ENCODE data around the gene DAPL1.

The DAPL1 gene

GRCh38 chr2:158756976-158757375 lies 38.1 kb upstream of the DAPL1 start:
- TF ChIP-seq YY1 (IDR thresholded peaks at IDR 0.05; ENCODE audit: low read depth), result no peak
- TF ChIP-seq CREB1 (IDR thresholded peaks at IDR 0.05; ENCODE audit: low read depth), result no peak
- no peak for TF ChIP-seq TCF12 (IDR thresholded peaks at IDR 0.05; ENCODE audit: low read depth)
- no peak for TF ChIP-seq ZBTB7A (IDR thresholded peaks at IDR 0.05; ENCODE audit: low read depth)
- TF ChIP-seq EGR1 (IDR thresholded peaks at IDR 0.05), result no peak
- no peak for TF ChIP-seq USF1 (IDR thresholded peaks at IDR 0.05)
- no peak for TF ChIP-seq TAF1 (IDR thresholded peaks at IDR 0.05; ENCODE audit: low read depth)
- no peak for TF ChIP-seq NFIC (IDR thresholded peaks at IDR 0.05)

- no peak for TF ChIP-seq ZBTB7A (IDR thresholded peaks at IDR 0.05; ENCODE audit: low read depth)
- TF ChIP-seq CREB1 (IDR thresholded peaks at IDR 0.05; ENCODE audit: low read depth), result no peak
- TF ChIP-seq RAD21 (IDR thresholded peaks at IDR 0.05; ENCODE audit: low read depth), result no peak
- TF ChIP-seq EP300 (IDR thresholded peaks at IDR 0.05; ENCODE audit: borderline replicate concordance), result no peak
- TF ChIP-seq TEAD4 (IDR thresholded peaks at IDR 0.05), result no peak
- TF ChIP-seq CEBPB (IDR thresholded peaks at IDR 0.05), result no peak
- no peak for TF ChIP-seq USF1 (IDR thresholded peaks at IDR 0.05)
- TF ChIP-seq MAX (IDR thresholded peaks at IDR 0.05), result no peak
- TF ChIP-seq TAF1 (IDR thresholded peaks at IDR 0.05; ENCODE audit: low read depth), result no peak
These were observed 34.2 kb upstream of the DAPL1 start for GRCh38 chr2:158760887-158761286.

- TF ChIP-seq EP300 (IDR thresholded peaks at IDR 0.05; ENCODE audit: borderline replicate concordance), result no peak
- no peak for TF ChIP-seq EGR1 (IDR thresholded peaks at IDR 0.05)
- no peak for TF ChIP-seq ZBTB7A (IDR thresholded peaks at IDR 0.05; ENCODE audit: low read depth)
- TF ChIP-seq CEBPB (IDR thresholded peaks at IDR 0.05), result no peak
- TF ChIP-seq REST (IDR thresholded peaks at IDR 0.05; ENCODE audit: low read depth), result no peak
- TF ChIP-seq CREB1 (IDR thresholded peaks at IDR 0.05; ENCODE audit: low read depth), result no peak
- no peak for TF ChIP-seq TEAD4 (IDR thresholded peaks at IDR 0.05)
- TF ChIP-seq RAD21 (IDR thresholded peaks at IDR 0.05; ENCODE audit: low read depth), result no peak
These were observed 33.5 kb upstream of the DAPL1 start for GRCh38 chr2:158761621-158762020.

- TF ChIP-seq YY1 (IDR thresholded peaks at IDR 0.05; ENCODE audit: low read depth), result no peak
- TF ChIP-seq MAX (IDR thresholded peaks at IDR 0.05), result no peak
These were observed 32.8 kb upstream of the DAPL1 start for GRCh38 chr2:158762336-158762735.

- TF ChIP-seq MAX (IDR thresholded peaks at IDR 0.05), result no peak
- TF ChIP-seq REST (IDR thresholded peaks at IDR 0.05; ENCODE audit: low read depth), result no peak
- no peak for TF ChIP-seq USF1 (IDR thresholded peaks at IDR 0.05)
- TF ChIP-seq CEBPB (IDR thresholded peaks at IDR 0.05), result no peak
- no peak for TF ChIP-seq EP300 (IDR thresholded peaks at IDR 0.05; ENCODE audit: borderline replicate concordance)
- TF ChIP-seq CREB1 (IDR thresholded peaks at IDR 0.05; ENCODE audit: low read depth), result no peak
- no peak for TF ChIP-seq RAD21 (IDR thresholded peaks at IDR 0.05; ENCODE audit: low read depth)
- no peak for TF ChIP-seq TEAD4 (IDR thresholded peaks at IDR 0.05)
- TF ChIP-seq NFIC (IDR thresholded peaks at IDR 0.05), result no peak
- no peak for TF ChIP-seq TCF12 (IDR thresholded peaks at IDR 0.05; ENCODE audit: low read depth)
- no peak for TF ChIP-seq YY1 (IDR thresholded peaks at IDR 0.05; ENCODE audit: low read depth)
- no peak for TF ChIP-seq ZBTB7A (IDR thresholded peaks at IDR 0.05; ENCODE audit: low read depth)
- no peak for TF ChIP-seq FOXM1 (IDR thresholded peaks at IDR 0.05; ENCODE audit: borderline replicate concordance, low read depth)
These were observed 28.6 kb upstream of the DAPL1 start for GRCh38 chr2:158766524-158766923.

All from Ishikawa (cell line).